Measurements from ENCODE around the gene SEMA4F.
"Not testable (repeated sequence)": the region's sequence is repeated elsewhere in the genome, so short reads cannot be mapped to it uniquely, and the experiment has no call there.

The SEMA4F gene, protein sequence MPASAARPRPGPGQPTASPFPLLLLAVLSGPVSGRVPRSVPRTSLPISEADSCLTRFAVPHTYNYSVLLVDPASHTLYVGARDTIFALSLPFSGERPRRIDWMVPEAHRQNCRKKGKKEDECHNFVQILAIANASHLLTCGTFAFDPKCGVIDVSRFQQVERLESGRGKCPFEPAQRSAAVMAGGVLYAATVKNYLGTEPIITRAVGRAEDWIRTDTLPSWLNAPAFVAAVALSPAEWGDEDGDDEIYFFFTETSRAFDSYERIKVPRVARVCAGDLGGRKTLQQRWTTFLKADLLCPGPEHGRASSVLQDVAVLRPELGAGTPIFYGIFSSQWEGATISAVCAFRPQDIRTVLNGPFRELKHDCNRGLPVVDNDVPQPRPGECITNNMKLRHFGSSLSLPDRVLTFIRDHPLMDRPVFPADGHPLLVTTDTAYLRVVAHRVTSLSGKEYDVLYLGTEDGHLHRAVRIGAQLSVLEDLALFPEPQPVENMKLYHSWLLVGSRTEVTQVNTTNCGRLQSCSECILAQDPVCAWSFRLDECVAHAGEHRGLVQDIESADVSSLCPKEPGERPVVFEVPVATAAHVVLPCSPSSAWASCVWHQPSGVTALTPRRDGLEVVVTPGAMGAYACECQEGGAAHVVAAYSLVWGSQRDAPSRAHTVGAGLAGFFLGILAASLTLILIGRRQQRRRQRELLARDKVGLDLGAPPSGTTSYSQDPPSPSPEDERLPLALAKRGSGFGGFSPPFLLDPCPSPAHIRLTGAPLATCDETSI

GRCh38 chr2:74653985-74654882 lies at the start of gene SEMA4F:
TSS of gene SEMA4F (plus strand) at chr2:74654247. CDS start at chr2:74654377, 130 bp downstream.
- DNase-seq: peak; percentile 90 to 96

DNA sequence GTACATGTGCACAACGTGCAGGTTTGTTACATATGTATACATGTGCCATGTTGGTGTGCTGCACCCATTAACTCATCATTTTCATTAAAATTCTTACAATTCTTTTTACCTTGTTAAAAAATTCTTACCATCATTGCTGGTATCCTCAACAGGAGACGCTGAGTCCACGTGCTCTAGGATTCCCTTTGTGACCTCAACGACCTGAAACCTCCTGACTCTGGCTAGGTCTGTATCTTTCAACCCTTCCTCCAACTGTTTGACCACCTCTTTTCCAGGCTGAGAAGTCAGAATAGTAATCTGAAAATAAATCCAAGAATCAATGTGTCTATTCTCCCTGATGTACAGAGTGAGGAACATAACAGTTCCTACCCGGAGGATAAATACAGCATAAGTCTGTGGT lies 47.1 kb upstream of the SEMA4F start:
- no peak for DNase-seq

GRCh38 chr2:74617122-74617521 lies 36.9 kb upstream of the SEMA4F start:
- DNase-seq: no peak

GRCh38 chr2:74618410-74619083 lies 35.5 kb upstream of the SEMA4F start:
- DNase-seq: no peak

- DNase-seq: no peak
Observed at GRCh38 chr2:74619651-74620297, 34.3 kb upstream of the SEMA4F start.

- no peak for DNase-seq
Observed at GRCh38 chr2:74620671-74621070, 33.4 kb upstream of the SEMA4F start.

DNA sequence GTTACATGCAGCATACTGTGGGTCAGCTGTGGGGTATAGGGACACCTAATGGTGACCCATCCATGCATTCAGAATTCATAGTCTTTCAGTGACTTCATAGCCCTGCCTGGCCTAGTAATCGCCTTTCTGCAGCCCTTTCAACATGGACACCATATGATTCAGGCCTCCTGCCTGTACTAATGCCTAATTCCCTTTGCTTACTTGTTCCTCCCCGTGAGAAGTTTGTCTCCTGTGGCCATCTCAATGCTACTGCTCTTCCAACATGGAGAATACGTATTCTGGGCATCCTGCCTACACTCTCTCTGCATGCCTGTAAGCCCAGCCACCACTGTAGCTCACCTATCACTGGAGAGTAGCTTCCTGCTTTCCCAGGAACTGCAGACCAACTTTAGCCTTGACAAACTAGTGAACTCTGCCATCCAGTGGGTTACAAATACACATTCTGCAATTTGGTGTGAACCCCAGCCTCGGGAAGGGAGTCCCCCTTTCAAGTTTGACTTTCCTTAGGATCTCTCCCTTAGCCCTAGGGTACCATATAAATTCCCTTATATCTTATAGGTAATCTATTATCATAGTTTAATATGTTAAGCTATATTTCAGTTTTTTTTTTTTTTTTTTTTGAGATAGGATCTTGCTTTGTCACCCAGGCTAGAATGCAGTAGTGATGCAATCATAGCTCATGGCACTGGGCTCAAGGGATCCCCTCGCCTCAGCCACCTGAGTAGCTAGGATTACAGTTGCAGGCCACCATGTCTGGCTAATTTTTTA lies 28.2 kb upstream of the SEMA4F start:
- no peak for DNase-seq

GRCh38 chr2:74628538-74629105 lies 25.4 kb upstream of the SEMA4F start:
- DNase-seq: no peak

DNA sequence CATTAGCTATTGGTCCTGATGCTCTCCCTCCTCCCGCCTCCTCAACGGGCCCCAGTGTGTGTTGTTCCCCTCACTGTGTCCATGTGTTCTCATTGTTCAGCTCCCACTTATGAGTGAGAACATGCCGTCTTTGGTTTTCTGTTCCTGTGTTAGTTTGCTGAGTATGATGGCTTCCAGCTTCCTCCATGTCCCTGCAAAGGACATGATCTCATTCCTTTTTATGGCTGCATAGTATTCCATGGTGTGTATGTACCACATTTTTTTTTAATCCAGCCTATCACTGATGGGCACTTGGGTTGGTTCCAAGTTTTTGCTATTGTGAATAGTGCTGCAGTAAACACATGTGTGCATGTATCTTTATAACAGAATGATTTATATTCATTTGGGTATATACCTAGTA lies 23.6 kb upstream of the SEMA4F start:
- DNase-seq: not testable (repeated sequence)

DNA sequence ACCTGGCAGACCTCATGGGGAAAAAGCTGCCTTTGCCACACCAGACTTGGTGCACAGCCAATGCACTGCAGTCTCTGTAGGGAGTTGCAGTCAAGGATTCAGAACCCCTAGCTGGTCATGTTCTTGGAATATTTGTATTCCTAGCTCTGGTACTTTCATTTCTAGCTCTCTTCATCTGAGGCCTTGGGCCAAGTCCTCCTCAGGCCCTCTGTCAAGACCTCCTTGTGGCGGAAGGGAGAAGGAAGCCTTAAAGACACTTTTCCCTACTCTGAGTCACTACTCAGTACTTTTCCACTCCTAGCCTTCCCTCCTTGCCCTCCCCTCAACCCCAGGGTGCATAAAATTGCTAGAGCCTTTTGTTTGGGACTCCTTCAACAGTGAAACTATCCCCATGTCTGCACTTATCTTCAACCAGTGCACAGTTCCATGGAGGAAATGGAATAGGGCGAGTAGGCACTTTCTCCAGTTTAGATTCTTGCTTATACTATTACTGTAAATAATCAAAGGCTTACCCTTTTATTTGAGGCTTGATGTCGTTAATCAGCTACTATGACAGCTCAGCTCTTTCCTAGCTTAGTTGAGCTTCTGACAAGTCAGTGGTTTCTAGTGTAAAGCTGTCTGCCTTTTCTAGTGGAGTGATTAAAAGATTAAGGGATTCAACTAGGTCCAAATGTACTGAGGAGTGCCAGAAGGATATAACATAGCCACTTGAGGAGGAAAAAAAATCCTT lies 21.7 kb upstream of the SEMA4F start:
- DNase-seq: peak in 1 of 2 experiments; percentile 14

- no peak for DNase-seq
Observed at GRCh38 chr2:74632939-74633312, 21.1 kb upstream of the SEMA4F start.

DNA sequence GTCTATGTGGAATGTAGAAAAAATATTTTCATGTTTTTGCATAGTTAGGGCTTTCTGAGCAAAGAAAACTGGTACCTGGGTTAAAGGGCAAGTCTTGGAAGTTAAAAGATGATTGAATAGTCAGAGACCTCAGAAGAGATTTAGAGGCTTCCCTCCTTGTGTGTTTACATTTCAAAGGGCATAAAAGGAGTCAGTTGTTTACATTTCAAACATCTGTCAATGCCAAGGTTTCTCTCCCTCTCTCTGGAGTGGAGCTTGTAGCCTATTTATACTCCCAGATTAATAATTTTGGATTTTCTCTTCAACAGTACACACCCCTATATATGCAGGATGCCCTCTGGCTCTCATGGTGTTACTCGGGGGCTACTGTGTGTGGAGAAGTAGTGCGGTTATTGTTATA lies 14.5 kb upstream of the SEMA4F start:
- no peak for DNase-seq

DNA sequence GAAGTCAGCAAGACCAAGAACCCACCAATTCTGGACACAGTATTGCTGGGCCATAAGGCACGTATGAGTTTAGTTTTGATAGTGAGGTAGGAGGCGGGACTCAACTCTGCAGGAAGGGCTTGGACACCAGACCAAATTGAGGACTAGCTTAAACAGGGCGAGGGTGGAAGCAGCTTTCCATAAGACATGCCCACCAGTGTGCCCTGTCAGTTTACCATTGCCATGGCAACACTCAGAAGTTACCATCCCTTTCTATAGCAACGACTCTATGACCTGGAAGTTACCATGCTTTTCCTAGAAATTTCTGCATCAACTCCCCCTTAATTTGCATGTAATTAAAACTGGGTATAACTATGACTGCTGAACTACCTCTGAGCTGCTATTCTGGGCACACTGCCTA lies 8.7 kb upstream of the SEMA4F start:
- DNase-seq: no peak

DNA sequence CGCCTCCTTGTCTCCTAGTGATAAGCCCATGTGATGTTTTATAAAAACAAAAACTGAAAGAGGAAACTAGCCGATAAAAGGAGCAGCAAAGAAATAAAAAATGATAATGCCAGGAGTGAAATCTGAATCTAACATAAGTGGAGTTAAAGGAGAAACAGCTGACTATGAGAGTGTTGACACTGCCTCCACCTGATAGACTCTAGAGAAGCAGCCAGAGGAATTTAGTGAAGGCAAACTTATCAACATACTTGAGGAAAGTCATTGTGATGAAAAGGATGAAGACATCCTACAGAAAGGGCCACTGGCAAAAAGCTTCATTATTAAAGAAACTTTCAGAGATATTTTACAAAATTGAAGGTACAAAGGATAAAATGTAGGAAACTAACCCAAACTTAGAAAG lies 7.8 kb upstream of the SEMA4F start:
- DNase-seq: no peak

- no peak for DNase-seq
Observed at GRCh38 chr2:74646834-74647482, 7.1 kb upstream of the SEMA4F start.

- no peak for DNase-seq
Observed at GRCh38 chr2:74648009-74648443, 6.0 kb upstream of the SEMA4F start, which contains the start of gene M1AP. TSS of gene M1AP (minus strand) at chr2:74648330. CDS start at chr2:74640275, 8,055 bp downstream.

GRCh38 chr2:74653589-74653984 lies 460 bp upstream of the SEMA4F start:
- no peak for DNase-seq

DNA sequence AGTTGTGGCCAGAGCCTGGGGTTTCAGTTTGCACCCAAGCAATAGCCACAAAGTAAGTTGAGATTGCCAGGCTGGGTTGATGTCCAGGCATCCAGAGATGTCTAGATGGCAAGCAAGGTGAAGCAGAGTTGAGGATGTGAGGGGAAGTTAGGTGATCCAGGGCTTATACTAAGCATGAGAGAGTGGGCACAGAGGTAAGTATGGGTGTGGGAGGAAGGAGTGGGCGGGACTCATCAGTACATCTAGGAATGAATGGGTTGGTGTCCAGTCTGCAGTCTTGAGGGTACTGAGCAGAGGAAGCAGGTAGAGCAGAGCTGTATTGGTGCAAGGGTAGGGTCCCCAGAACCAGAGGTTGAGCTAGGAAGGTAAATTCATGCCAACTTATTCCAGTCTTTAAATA lies 1.5 kb downstream of the SEMA4F start:
- DNase-seq: no peak

DNA sequence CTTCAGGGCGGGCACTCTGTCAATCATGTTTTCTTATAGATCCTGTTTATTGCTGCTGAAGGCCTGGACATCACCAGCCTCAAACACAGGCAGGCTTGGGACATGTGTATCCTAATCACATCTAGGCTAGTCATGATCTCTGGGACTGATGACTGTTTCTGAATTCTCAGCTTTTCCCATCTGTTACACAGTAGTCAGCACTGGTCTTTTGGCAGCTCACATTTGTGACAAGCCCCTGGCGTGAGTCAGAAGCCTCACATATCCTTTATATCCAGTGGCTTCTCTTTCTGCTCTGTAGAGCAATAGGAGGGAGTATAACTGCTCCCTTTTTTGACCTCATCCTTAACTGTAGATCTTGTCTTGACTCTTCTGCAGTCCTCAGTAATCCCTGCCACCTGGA lies 4.5 kb downstream of the SEMA4F start:
- DNase-seq: no peak

Data from SW 1271 (cell line).